Measurements from ENCODE around the gene RAB7A.

GRCh38 chr3:128855569-128855968 lies 129.6 kb downstream of the RAB7A start:
- TF ChIP-seq CTCF (IDR thresholded peaks at IDR 0.05) = no peak
- no peak for TF ChIP-seq POLR2A (IDR thresholded peaks at IDR 0.05)
- no peak for TF ChIP-seq EP300 (IDR thresholded peaks at IDR 0.05)
